Erythroblast (primary cell): ENCODE results near the gene FSTL4.
"Not testable (repeated sequence)": the region's sequence is repeated elsewhere in the genome, so short reads cannot be mapped to it uniquely, and the experiment has no call there.

Source experiments
- DNase-seq, 2 experiments: peaks; one replicate each; lab custom pipeline; 2025; lab: John Stamatoyannopoulos, UW
- GATA1 ChIP-seq: IDR thresholded peaks from 2 replicates; pipeline ENCODE4 v1.6.1; 2011; ENCODE audit warnings: low read depth, mild to moderate bottlenecking, control low read depth, low read length, moderate library complexity
- POLR2A ChIP-seq: IDR thresholded peaks from 2 replicates; pipeline ENCODE4 v1.6.1; 2011; ENCODE audit warnings: mild to moderate bottlenecking, low read length

FSTL4 gene

DNA sequence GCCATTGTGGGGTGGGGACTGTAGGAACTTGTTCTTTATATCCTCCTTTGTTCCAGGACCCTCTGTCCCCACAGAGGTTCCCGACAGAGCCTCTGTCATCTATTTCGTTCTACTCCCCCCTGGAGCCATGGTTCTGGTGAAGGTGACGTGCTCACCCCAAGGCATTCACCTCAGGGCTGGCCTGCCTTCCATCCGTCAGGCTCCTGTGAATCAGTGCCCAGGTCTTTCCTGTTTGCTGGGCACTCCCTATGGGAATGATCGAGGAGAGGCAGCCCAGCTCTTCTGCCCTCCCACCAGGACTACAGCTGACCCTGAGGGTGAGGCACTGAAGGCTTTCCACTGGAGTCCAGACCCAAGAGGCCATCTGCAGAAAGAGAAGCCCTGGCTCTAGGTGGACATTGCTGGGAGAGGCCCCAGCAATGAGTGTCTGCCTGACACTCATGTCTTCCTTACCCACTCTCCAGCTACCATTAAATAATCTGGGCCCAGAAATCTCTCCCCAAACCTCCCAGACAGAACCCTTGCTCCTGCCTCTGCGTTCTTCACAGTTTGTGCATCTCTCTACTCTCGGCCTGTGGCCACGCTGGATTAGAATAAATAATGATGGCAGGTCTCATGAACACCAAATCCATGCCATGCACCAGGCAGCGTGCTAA, 214.2 kb downstream of the FSTL4 start:
- DNase-seq, result no peak

DNA sequence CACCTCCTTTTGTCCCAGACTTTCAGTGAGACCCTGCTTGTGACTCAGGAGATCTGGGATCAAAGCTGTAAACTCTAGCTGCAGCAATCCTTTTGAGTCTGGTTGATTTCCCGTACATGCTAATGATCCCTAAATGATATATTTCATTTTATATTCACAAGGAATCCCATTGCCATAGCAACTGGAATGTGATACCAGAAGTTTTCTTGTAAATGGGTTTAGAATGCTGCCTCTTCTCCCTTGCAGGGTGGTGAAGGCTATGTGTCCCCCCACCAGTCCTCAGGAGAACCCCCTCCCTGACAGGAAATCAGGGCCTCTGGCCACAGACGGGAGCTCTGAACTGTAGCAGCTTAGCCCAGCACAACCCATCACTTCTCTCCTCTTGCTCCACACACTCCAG, 215.0 kb downstream of the FSTL4 start:
- TF ChIP-seq GATA1 (no peak), POLR2A (no peak)
- DNase-seq, result no peak

More for the DNA sequence above, 214.2 kb downstream of the FSTL4 start:
- TF ChIP-seq POLR2A (no peak), GATA1 (no peak)

DNA sequence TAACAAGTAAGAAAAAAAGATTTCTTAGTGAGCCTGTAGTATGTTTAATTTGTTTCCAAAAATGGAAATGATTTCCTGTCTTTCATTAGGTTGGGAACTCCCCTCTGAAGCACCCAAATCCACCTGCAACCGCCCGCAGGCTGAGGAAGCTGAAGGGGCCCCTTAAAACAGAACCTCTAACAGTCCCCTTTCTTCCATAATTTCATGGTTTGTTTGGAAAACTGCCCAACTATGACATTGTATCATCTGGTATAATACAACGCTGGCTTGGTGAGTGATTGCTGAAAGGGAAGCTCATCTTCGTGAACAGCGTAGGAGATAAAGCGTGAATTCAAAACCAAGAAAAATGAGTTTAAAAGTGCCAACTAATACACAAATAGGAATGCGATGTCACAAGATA, 215.5 kb downstream of the FSTL4 start:
- TF ChIP-seq POLR2A (no peak), GATA1 (no peak)
- no peak for DNase-seq

DNA sequence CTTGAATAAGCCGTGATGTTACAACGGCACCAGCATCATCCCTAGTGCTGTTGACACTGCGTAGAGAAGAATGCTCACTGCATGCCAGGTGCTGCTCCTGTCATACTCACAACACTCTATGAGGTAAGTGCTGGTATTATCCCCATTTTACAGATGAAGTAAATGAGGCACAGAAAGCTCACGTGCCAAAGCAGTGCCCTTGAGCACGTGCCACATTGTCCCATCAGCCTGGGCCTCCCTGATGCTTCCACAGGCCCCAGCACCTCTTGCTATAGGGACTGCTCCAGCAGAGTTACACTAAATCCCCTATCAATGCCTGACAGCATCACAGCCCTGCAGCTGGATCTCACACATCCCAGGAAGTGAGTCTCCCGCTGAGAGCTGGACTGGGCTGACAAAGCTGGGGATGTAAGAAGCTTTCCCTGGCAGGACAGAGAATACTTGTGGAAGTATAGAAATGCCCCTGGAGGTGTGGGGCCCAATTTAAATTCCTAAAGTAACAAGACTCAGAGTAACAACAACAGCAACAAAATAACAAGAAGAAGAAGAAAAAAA, 216.1 kb downstream of the FSTL4 start:
- TF ChIP-seq GATA1 (no peak), POLR2A (no peak)
- no peak for DNase-seq

DNA sequence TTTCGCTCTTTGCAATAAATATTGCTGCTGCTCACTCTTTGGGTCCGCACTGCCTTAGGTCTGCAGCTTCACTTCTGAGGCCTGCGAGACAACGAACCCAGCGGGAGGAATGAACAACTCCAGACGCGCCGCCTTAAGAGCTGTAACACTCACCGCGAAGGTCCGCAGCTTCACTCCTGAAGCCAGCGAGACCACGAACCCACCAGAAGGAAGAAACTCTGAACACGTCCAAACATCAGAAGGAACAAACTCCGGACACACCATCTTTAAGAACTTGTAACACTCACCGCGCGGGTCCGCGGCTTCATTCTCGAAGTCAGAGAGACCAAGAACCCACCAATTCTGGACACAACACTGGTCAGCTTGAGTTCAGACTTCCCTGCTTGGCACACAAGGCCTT, 217.1 kb downstream of the FSTL4 start:
- DNase-seq, result not testable (repeated sequence)

DNA sequence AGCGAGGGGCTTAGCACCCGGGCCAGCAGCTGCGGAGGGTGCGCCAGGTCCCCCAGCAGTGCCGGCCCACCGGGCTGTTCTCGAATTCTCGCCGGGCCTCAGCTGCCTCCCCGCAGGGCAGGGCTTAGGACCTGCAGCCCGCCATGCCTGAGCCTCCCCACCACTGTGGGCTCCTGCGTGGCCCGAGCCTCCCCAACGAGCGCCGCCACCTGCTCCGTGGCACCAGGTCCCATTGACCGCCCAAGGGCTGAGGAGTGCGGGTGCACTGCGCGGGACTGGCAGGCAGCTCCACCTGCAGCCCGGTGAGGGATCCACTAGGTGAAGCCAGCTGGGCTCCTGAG, 217.9 kb downstream of the FSTL4 start:
- DNase-seq, result not testable (repeated sequence)

DNA sequence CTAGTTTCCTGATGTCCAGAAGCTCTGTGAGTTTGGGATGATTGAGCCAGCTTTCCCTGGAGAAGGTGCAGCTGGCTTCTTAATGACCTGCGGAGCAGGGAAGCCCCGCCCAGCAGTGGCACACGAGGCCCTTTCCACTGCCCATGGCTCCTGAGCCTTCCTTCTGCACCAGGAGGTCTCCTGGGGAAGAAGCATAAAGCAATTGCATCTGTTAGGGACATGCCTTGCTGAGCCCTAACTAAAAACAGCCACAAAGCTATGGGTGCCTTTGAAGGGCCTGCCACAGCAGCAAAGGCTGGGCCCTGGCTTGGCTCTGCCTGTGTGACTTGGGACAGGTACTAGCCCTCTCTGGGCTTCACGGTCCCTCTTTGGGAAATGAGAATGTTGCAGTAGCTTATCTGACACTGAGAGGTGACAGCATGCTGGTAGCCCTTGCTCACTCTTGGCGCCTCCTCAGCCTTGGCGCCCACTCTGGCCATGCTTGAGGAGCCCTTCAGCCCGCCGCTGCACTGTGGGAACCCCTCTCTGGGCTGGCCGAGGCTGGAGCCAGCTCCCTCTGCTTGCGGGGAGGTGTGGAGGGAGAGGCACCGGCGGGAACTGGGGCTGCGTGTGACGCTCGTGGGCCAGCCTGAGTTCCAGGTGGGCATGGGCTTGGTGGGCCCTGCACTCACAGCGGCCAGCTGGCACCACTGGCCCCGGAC, 218.4 kb downstream of the FSTL4 start:
- TF ChIP-seq GATA1 (no peak), POLR2A (no peak)
- DNase-seq, result no peak

DNA sequence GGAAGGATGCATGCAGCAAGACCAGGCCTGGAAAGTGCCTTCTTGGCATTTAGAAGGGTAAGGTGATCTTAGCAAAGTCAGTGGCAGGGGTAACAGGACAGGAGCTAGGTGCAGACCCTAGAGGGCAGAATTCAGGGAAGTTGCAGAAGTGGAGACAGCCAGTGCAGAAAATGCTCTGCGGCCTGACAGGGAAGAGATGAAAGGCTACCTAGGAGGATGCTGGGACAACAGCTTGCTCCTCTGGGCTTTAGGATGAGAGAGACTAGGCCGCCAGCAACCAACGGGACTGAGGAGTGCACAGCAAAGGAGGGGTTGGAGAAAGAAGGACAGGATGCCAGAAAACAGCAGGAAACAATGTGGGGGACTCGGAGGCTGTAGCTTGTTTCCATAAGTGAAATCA, 219.9 kb downstream of the FSTL4 start:
- no peak for DNase-seq
- no peak for TF ChIP-seq POLR2A
- no peak for TF ChIP-seq GATA1

DNA sequence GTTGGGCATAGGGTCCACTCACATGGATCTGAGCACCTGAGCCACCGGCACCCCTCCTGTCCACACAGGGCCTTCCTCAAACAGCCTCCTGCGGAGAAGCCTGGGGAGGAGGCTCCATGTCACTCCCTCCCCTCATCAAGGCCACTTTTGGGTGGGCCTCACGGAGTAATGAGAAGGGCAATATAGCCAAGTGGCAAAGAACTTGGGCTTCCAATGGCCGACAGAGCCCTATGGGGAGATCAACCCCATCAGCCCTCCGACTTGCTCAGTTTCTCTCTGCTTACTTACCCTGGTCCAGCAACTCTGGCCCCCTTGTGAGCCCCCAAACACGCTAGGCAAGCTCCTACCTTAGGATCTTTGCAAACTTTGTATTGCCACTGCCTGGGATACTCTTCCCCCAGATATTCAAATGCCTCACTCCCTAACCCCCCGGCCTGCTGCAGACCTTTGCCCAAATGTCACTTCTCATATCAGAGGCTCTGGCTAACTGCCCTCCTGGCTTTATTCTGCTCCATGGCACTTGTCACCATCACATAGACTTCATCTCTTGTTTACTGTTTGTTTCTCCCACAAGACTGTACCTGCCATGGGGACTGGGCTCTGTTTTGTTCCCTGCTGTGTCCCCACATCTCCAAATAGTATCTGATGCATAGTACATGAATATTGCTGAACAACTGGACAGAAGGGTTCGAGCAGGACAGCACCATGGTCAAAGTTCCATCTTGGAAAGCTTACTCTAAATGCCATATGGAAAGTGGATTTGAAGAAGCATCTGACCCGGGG, 220.8 kb downstream of the FSTL4 start:
- TF ChIP-seq POLR2A (no peak), GATA1 (no peak)
- no peak for DNase-seq

DNA sequence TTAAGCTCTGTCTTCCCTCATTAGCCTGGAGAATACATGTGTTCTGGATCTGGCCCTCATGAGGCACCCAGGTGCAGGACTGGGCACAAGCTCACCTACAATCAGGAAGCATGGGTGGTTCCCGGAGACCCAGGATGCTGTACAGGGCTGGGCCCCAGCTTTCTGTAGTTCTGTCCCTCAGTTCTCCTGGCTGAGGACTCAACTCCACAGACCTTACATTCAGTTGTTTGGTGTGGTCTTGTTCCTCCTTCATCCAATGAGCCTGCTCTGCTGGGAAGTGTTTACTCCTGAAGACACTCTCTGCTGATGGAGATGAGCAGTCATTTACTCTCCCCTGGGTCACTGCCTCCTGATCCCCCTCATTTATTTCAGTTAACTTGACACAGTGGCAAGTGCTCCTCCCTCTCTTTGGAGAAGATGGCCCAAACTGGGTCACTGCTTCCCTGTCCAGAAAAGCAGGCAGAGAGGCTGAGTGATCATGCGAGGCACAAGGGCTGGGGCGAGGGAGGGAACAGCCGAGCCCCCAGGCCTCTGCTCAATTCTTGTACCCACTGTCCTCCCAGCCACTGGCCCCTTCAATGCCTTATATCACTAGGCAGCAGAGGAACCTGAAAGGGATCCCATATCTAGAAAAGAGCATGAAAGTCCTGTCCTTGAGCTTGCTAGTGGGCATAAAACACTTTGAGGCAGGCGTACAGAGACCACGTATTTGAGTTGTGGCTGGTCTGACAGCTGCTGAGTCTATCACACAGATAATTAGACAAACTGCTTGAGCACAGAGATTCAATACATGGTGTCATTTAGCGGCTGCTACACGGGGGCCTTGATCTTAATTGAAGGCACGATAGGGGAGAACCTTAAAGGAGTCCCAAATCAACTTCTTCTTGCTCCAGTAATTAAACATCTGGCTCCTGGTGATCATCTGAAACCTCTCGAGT, 221.7 kb downstream of the FSTL4 start:
- DNase-seq, result no peak
- TF ChIP-seq GATA1, result no peak
- TF ChIP-seq POLR2A, result no peak

DNA sequence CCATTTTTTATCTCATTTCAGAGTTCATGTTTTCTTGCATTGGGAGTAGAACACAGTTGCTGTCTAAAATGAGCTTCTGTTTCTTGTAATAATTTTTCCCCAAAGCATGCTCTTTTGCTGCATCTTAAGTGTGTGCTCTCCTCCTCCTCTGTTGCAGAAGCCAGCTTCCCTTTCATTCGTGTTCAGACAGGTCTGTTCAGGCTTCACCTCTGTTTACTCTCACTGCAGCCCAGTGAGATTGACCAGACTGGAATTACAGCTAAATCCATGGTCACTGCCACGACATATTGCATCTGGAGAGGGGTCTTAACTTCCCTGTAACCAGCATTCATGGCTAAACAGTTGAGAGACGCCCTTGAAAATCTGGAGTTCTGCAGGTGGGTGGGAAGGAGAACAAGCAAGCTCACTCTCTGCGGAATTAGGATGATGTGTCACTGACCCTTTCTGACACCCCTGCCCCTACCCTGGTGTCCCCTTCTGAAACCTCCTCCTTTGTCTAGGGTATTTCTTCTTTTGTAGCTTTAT, 223.2 kb downstream of the FSTL4 start:
- DNase-seq, result no peak
- no peak for TF ChIP-seq GATA1
- TF ChIP-seq POLR2A, result no peak

DNA sequence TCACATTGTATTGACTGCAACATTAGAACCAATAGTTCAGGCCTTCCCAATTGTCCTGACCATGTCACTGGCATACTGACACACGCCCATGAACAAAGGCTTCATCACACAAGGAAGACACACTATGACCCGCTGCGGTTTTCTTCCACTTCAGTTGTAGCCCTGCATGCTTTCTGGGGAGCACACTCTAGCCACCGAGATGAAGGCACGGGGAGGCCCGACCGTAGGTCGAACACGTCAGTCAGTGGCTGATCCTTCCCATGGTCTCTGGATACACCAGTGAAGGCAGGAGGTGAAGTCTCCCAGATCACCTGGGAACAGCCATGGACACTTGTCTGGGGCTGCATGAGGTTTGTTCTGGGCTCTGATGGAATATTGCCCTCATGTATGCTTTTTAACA, 224.7 kb downstream of the FSTL4 start:
- no peak for TF ChIP-seq GATA1
- TF ChIP-seq POLR2A, result no peak
- DNase-seq, result no peak

DNA sequence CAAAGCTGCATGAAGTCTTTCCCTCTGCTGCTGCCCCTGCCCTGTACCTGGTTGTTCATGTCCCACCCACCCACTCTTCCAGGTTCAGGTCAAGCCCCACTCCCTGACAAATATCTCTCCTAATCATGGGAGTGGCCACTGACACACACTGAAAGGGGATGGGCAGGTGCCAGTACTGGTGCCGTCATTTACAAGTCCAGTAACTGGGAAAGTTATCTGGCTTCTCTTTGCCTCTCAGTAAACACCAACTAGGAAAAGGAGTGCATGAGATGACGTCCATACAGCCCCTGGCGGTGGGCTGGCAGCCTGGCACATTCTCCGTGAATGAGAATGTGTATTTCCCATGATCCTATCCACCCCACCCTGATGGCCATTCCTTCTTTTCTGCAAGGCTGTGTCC, 225.2 kb downstream of the FSTL4 start:
- TF ChIP-seq POLR2A, result no peak
- no peak for TF ChIP-seq GATA1
- no peak for DNase-seq

DNA sequence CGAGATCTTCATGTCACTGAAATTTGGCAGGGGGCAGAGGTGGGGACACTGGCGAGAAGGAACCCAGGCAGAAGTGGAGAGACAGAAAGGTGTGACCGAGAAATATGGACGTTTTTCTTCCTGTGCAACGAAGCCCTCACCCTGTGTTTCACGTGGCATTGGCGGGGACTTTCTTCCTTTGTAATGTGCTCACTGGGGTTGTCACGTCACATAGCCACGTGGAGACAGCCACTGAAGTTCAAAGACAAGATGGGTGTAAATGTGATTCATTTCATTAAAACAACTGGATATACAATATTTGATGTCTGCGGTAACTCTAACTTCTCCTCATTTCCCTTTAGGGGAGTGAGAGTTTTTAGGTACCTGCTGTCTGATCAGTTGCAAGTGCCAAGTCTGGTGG, 225.7 kb downstream of the FSTL4 start:
- no peak for DNase-seq
- no peak for TF ChIP-seq GATA1
- no peak for TF ChIP-seq POLR2A
